Smooth muscle cell (in vitro differentiated cells): ENCODE results near the gene BSPRY. TPM values are rescaled to one million over a fixed set of nuclear protein-coding genes. Genes with fewer than 3 reads are reported as not detected.

Source experiments
- DNase-seq: peaks from one replicate; lab custom pipeline; 2025; ENCODE audit not compliant: unreplicated experiment; lab: John Stamatoyannopoulos, UW
- H2AFZ ChIP-seq: fragments of 200-600 bp; sonication (generic); 2 replicates; pipeline ENCODE4 v1.6.0; 2016; ENCODE audit warnings: antibody characterized with exemption, low read depth, mild to moderate bottlenecking
- H3F3A ChIP-seq: fragments of 200-600 bp; sonication (generic); 2 replicates; pipeline ENCODE4 v1.6.0; 2017; ENCODE audit warnings: antibody characterized with exemption, low read depth
- H3K27ac ChIP-seq: fragments of 200-600 bp; sonication (generic); 2 replicates; pipeline ENCODE4 v1.5.1; 2016; ENCODE audit warnings: low read depth, mild to moderate bottlenecking
- H3K27me3 ChIP-seq: fragments of 200-600 bp; sonication (generic); 2 replicates; pipeline ENCODE4 v1.6.1; 2016; ENCODE audit warnings: low read depth, mild to moderate bottlenecking
- H3K36me3 ChIP-seq: fragments of 200-600 bp; sonication (generic); 2 replicates; pipeline ENCODE4 v1.5.1; 2016; ENCODE audit warnings: low read depth
- H3K4me1 ChIP-seq: fragments of 200-600 bp; sonication (generic); 2 replicates; pipeline ENCODE4 v1.5.1; 2016; ENCODE audit warnings: low read depth
- H3K4me2 ChIP-seq: fragments of 200-600 bp; sonication (generic); 2 replicates; pipeline ENCODE4 v1.6.0; 2016; ENCODE audit warnings: mild to moderate bottlenecking
- H3K4me3 ChIP-seq: fragments of 200-600 bp; sonication (generic); 2 replicates; pipeline ENCODE4 v1.5.1; 2016; ENCODE audit warnings: mild to moderate bottlenecking
- H3K79me2 ChIP-seq: fragments of 200-600 bp; sonication (generic); 2 replicates; pipeline ENCODE4 v1.6.0; 2016; ENCODE audit warnings: low read depth, mild to moderate bottlenecking
- H3K9ac ChIP-seq: fragments of 200-600 bp; sonication (generic); 2 replicates; pipeline ENCODE4 v1.6.0; 2016; ENCODE audit warnings: low read depth
- H3K9me3 ChIP-seq: fragments of 200-600 bp; sonication (generic); replicated peaks from 2 replicates; pipeline ENCODE4 v1.5.1; 2016; ENCODE audit warnings: low read depth
- H4K20me1 ChIP-seq: fragments of 200-600 bp; sonication (generic); 2 replicates; pipeline ENCODE4 v1.6.0; 2016; ENCODE audit warnings: low read depth
- CTCF ChIP-seq: fragments of 200-600 bp; sonication (generic); IDR thresholded peaks from 2 replicates; pipeline ENCODE4 v1.5.1; 2017; ENCODE audit warnings: borderline replicate concordance, mild to moderate bottlenecking, antibody characterized with exemption; ENCODE audit not compliant: insufficient read depth, poor library complexity, severe bottlenecking
- WGBS: methylation state at CpG from one replicate; pipeline ENCODE4 v1.1.7; 2016; ENCODE audit warnings: low lambda C conversion rate; 5-methylcytosine and 5-hydroxymethylcytosine counted together
- polyA plus RNA-seq: library from polyadenylated mRNA; unstranded; fragments of >200 nt; fragmentation: Nextera tagmentation; extraction: Ambion mirVana; gene quantifications from 2 replicates; pipeline ENCODE4 v1.2.1, GENCODE V29; 2016
- total RNA-seq: library from RNA; depleted of rRNA; stranded (reverse); fragments of >200 nt; gene quantifications from 2 replicates; pipeline ENCODE4 v1.2.3, GENCODE V29; 2014

The BSPRY gene
- total and polyA plus RNA-seq, 2 experiments from 2014 or later = 0.27 to 0.36 TPM

GRCh38 chr9:113302792-113303418, 46.4 kb upstream of the BSPRY start, which contains the start of gene RNF183:
Gene RNF183, minus strand, starts transcription at chr9:113303376. Its CDS starts 5,192 bp downstream, at chr9:113298184.
- no peaks in the 10 kb centered on the region for H3K9me3 ChIP-seq
- no peak for TF ChIP-seq CTCF
- no peaks in the 10 kb centered on the region for H4K20me1 ChIP-seq
- H3K27ac ChIP-seq = no peak within 1 kb of the TSS
- H3F3A ChIP-seq = no peaks in the 10 kb centered on the region
- no peak for DNase-seq
- no peaks in the 10 kb centered on the region for H3K36me3 ChIP-seq
- H3K9ac ChIP-seq = no peak within 1 kb of the TSS
- 88% methylated on average over 25 of the region's 25 CpGs for WGBS
- H3K4me2 ChIP-seq = no peak within 1 kb of the TSS
- no peaks in the 10 kb centered on the region for H3K4me1 ChIP-seq
- H3K27me3 ChIP-seq = no peaks in the 10 kb centered on the region
- no peak within 1 kb of the TSS for H2AFZ ChIP-seq
- no peaks in the 10 kb centered on the region for H3K79me2 ChIP-seq
- no peak within 1 kb of the TSS for H3K4me3 ChIP-seq

GRCh38 chr9:113306566-113306965, 42.8 kb upstream of the BSPRY start:
- Histone ChIP-seq H3K9ac (no peak overlapping the region), H3K36me3 (no peaks in the 10 kb centered on the region), H3K9me3 (no peaks in the 10 kb centered on the region), H3K4me1 (no peaks in the 10 kb centered on the region), H2AFZ (no peak overlapping the region), H3K79me2 (no peaks in the 10 kb centered on the region), H4K20me1 (no peaks in the 10 kb centered on the region), H3K4me3 (no peak overlapping the region), H3K27me3 (no peaks in the 10 kb centered on the region), H3F3A (no peaks in the 10 kb centered on the region), H3K4me2 (no peak overlapping the region), H3K27ac (no peak overlapping the region)
- 91% methylated on average over 1 of the region's 1 CpG for WGBS
- no peak for TF ChIP-seq CTCF
- no peak for DNase-seq

- Histone ChIP-seq H3K9me3 (no peaks in the 10 kb centered on the region), H3K4me2 (no peak overlapping the region), H3K27me3 (no peaks in the 10 kb centered on the region), H3K36me3 (no peaks in the 10 kb centered on the region), H2AFZ (no peak overlapping the region), H3F3A (no peaks in the 10 kb centered on the region), H3K4me3 (no peak overlapping the region), H4K20me1 (no peaks in the 10 kb centered on the region), H3K4me1 (no peaks in the 10 kb centered on the region), H3K27ac (no peak overlapping the region), H3K9ac (no peak overlapping the region), H3K79me2 (no peaks in the 10 kb centered on the region)
- no peak for TF ChIP-seq CTCF
- DNase-seq = no peak
- WGBS = 77% methylated on average over 8 of the region's 8 CpGs
These were observed 41.9 kb upstream of the BSPRY start for GRCh38 chr9:113307396-113307975.

- H3K4me2 ChIP-seq = no peak overlapping the region
- TF ChIP-seq CTCF = peak; percentile 63
- H4K20me1 ChIP-seq = no peaks in the 10 kb centered on the region
- H2AFZ ChIP-seq = no peak overlapping the region
- no peaks in the 10 kb centered on the region for H3K36me3 ChIP-seq
- no peaks in the 10 kb centered on the region for H3K9me3 ChIP-seq
- no peaks in the 10 kb centered on the region for H3F3A ChIP-seq
- no peak for DNase-seq
- no peaks in the 10 kb centered on the region for H3K4me1 ChIP-seq
- H3K9ac ChIP-seq = no peak overlapping the region
- no peak overlapping the region for H3K27ac ChIP-seq
- H3K79me2 ChIP-seq = no peaks in the 10 kb centered on the region
- no peak overlapping the region for H3K4me3 ChIP-seq
- no peaks in the 10 kb centered on the region for H3K27me3 ChIP-seq
- WGBS = 24% methylated on average over 2 of the region's 2 CpGs
These were observed 40.0 kb upstream of the BSPRY start for GRCh38 chr9:113309204-113309813.
